KMS-11 (cell line): Measurements from ENCODE around the gene ZNF493.

Experiments
- H2AFZ ChIP-seq: fragments of 200-600 bp; sonication (generic); 2 replicates; pipeline ENCODE4 v1.6.1; 2016; ENCODE audit warnings: antibody characterized with exemption, mixed run types, low read depth
- H3K27ac ChIP-seq: fragments of 200-600 bp; sonication (generic); 2 replicates; pipeline ENCODE4 v1.6.1; 2016; ENCODE audit warnings: mild to moderate bottlenecking, mixed run types
- H3K27me3 ChIP-seq: fragments of 200-600 bp; sonication (generic); 2 replicates; pipeline ENCODE4 v1.6.1; 2017; ENCODE audit warnings: mild to moderate bottlenecking, low read depth, mixed run types, moderate library complexity; ENCODE audit not compliant: insufficient read depth
- H3K36me3 ChIP-seq: fragments of 200-600 bp; sonication (generic); 2 replicates; pipeline ENCODE4 v1.6.1; 2017; ENCODE audit warnings: mild to moderate bottlenecking, mixed run types; ENCODE audit not compliant: insufficient read depth
- H3K4me1 ChIP-seq: fragments of 200-600 bp; sonication (generic); 2 replicates; pipeline ENCODE4 v1.6.1; 2016; ENCODE audit warnings: mild to moderate bottlenecking, low read depth, mixed run types; ENCODE audit not compliant: poor library complexity, severe bottlenecking
- H3K4me2 ChIP-seq: fragments of 200-600 bp; sonication (generic); 2 replicates; pipeline ENCODE4 v1.7.0; 2016; ENCODE audit warnings: mild to moderate bottlenecking, mixed run types
- H3K4me3 ChIP-seq: fragments of 200-600 bp; sonication (generic); IDR thresholded peaks from 2 replicates; pipeline ENCODE4 v1.6.1; 2017; ENCODE audit warnings: low read depth, low read length, mixed read lengths; ENCODE audit not compliant: insufficient read depth
- H3K79me2 ChIP-seq: fragments of 200-600 bp; sonication (generic); 2 replicates; pipeline ENCODE4 v1.6.1; 2016; ENCODE audit warnings: low read depth, mixed run types; ENCODE audit not compliant: insufficient read depth
- H3K9ac ChIP-seq: fragments of 200-600 bp; sonication (generic); 2 replicates; pipeline ENCODE4 v1.6.1; 2016; ENCODE audit warnings: mild to moderate bottlenecking, mixed run types
- H4K20me1 ChIP-seq: fragments of 200-600 bp; sonication (generic); 2 replicates; pipeline ENCODE4 v1.6.1; 2016; ENCODE audit warnings: mild to moderate bottlenecking, mixed run types; ENCODE audit not compliant: insufficient read depth
- TF ChIP-seq, protein P1 (sequence below): fragments of 200-600 bp; sonication (generic); conservative IDR thresholded peaks from 2 replicates; pipeline ENCODE4 v1.6.1; 2017; ENCODE audit warnings: low read depth, mild to moderate bottlenecking, antibody characterized with exemption, low read length, moderate library complexity, mixed read lengths

Gene ZNF493

DNA sequence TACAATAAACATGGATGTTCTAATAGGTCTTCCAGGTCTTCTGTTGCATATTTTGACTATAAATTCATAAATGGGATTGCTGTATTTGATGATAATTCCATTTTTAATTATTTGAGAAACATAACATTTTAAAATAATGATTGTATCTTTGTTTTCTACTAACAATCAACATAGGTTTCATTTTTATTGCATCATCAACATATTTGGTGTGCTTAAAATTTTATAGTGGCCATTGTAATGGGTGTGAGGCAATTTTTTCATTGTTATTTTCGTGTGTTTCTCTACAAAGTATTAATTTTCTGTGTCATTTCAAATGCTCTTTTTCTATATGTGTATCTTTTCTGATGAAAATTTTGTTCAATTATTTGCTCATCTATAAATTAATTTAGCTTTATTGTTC lies 13.2 kb downstream of the ZNF493 start:
- Histone ChIP-seq H3K27ac (no peak overlapping the region), H3K4me2 (no peak overlapping the region), H3K9ac (no peak overlapping the region), H2AFZ (no peak overlapping the region), H3K4me1 (no peaks in the 10 kb centered on the region), H3K27me3 (no peaks in the 10 kb centered on the region), H3K79me2 (no peaks in the 10 kb centered on the region), H3K36me3 (no peaks in the 10 kb centered on the region), H3K4me3 (no peak overlapping the region), H4K20me1 (no peaks in the 10 kb centered on the region)
- TF ChIP-seq, protein P1, sequence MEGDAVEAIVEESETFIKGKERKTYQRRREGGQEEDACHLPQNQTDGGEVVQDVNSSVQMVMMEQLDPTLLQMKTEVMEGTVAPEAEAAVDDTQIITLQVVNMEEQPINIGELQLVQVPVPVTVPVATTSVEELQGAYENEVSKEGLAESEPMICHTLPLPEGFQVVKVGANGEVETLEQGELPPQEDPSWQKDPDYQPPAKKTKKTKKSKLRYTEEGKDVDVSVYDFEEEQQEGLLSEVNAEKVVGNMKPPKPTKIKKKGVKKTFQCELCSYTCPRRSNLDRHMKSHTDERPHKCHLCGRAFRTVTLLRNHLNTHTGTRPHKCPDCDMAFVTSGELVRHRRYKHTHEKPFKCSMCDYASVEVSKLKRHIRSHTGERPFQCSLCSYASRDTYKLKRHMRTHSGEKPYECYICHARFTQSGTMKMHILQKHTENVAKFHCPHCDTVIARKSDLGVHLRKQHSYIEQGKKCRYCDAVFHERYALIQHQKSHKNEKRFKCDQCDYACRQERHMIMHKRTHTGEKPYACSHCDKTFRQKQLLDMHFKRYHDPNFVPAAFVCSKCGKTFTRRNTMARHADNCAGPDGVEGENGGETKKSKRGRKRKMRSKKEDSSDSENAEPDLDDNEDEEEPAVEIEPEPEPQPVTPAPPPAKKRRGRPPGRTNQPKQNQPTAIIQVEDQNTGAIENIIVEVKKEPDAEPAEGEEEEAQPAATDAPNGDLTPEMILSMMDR, result no peak

DNA sequence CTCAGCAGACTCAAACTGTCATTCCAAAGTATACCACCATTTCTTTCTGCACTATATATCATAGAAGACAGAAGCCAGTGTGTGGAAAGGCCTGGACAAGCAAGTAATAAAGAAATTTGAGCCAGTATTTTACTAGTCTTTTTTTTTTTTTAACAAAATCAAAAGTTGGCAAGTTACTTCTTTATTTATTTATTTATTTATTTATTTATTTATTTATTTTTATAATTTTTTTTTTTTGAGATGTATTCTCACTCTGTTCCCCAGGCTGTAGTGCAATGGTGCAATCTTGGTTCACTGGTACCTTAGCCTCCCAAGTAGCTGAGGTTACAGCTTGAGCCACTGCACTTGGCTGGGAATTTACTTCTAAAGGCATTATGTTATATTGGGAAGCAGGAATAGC lies 25.3 kb downstream of the ZNF493 start:
- H3K4me3 ChIP-seq, result no peak overlapping the region
- H3K4me1 ChIP-seq, result no peaks in the 10 kb centered on the region
- no peak overlapping the region for H3K4me2 ChIP-seq
- no peak overlapping the region for H3K9ac ChIP-seq
- H3K36me3 ChIP-seq, result no peaks in the 10 kb centered on the region
- no peaks in the 10 kb centered on the region for H4K20me1 ChIP-seq
- H3K27ac ChIP-seq, result no peak overlapping the region
- H3K79me2 ChIP-seq, result no peaks in the 10 kb centered on the region
- no peaks in the 10 kb centered on the region for H3K27me3 ChIP-seq
- TF ChIP-seq, protein P1, result no peak
- no peak overlapping the region for H2AFZ ChIP-seq

DNA sequence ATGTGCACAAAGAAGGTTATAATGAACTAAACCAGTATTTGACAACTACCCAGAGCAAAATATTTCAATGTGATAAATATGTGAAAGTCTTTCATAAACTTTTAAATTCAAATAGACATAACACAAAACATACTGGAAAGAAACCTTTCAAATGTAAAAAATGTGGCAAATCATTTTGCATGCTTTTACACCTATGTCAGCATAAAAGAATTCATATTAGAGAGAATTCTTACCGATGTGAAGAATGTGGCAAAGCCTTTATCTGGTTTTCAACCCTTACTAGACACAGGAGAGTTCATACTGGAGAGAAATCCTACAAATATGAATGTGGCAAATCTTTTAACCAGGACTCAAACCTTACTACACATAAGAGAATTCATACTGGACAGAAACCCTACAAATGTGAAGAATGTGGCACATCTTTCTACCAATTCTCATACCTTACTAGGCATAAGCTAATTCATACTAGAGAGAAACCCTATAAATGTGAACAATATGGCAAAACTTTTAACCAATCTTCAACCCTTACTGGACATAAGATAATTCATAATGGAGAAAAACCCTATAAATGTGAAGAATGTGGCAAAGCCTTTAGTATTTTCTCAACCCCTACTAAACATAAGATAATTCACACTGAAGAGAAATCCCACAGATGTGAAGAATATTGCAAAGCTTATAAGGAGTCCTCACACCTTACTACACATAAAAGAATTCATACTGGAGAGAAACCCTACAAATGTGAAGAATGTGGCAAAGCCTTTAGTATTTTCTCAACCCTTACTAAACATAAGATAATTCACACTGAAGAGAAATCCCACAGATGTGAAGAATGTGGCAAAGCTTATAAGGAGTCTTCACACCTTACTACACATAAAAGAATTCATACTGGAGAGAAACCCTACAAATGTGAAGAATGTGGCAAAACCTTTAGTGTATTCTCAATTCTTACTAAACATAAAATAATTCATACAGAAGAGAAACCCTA lies 26.4 kb downstream of the ZNF493 start:
- H3K27ac ChIP-seq, result no peak overlapping the region
- no peaks in the 10 kb centered on the region for H4K20me1 ChIP-seq
- no peaks in the 10 kb centered on the region for H3K36me3 ChIP-seq
- no peak overlapping the region for H3K4me2 ChIP-seq
- no peak overlapping the region for H2AFZ ChIP-seq
- H3K4me3 ChIP-seq, result no peak overlapping the region
- TF ChIP-seq, protein P1, result no peak
- no peak overlapping the region for H3K9ac ChIP-seq
- no peaks in the 10 kb centered on the region for H3K4me1 ChIP-seq
- no peaks in the 10 kb centered on the region for H3K79me2 ChIP-seq
- no peaks in the 10 kb centered on the region for H3K27me3 ChIP-seq

DNA sequence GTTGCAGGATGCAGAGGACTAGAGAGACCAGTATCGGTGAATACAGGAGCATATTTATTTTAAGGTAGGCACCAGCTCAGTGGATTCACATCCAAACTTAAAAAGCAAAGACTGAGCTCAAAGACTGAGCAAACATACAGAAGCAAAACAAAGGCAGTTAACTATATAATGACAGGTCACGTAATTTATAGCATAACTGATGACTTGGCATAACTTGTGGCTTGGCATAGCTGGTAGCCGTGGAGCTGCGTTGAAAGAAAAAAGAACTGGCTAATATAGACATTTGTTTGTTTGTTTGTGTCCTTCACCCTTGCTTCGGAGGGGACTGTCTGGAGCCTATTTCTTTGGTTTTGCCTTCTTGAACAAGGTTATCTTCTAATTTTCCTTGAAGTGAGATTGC lies 33.7 kb downstream of the ZNF493 start:
- Histone ChIP-seq H3K4me1 (no peaks in the 10 kb centered on the region), H2AFZ (no peak overlapping the region), H3K27me3 (no peaks in the 10 kb centered on the region), H3K79me2 (no peaks in the 10 kb centered on the region), H3K9ac (no peak overlapping the region), H3K36me3 (no peaks in the 10 kb centered on the region), H3K4me2 (no peak overlapping the region), H3K4me3 (no peak overlapping the region), H4K20me1 (no peaks in the 10 kb centered on the region), H3K27ac (no peak overlapping the region)
- TF ChIP-seq, protein P1, result no peak
